Esophagus muscularis mucosa (tissue), 4 donors: ENCODE results near the gene PRMT6. TPM values are rescaled to one million over a fixed set of nuclear protein-coding genes. Genes with fewer than 3 reads are reported as not detected.
A peak's percentile ranks its signal among the peaks of the same experiment; 100 is the strongest.

Experiments used
- DNase-seq: peaks from one replicate; pipeline ENCODE4 v3.0.0-alpha.2; 2017; ENCODE audit errors: extremely low spot score
- H3K27ac ChIP-seq, 4 donors: fragments of 200-600 bp; sonication (generic); replicated peaks in 1 of 4; 1 replicate in 3 of 4; 2 replicates in 1 of 4; pipeline ENCODE4 v1.5.1; 2016 to 2019; ENCODE audit warnings: mild to moderate bottlenecking in 1 of 4
- H3K27me3 ChIP-seq, 4 donors: fragments of 200-600 bp; sonication (generic); one replicate each; pipeline versions ENCODE4 v1.5.1 to v1.6.0; 2016 to 2019
- H3K36me3 ChIP-seq, 4 donors: fragments of 200-600 bp; sonication (generic); one replicate each; pipeline ENCODE4 v1.5.1; 2016 to 2019
- H3K4me1 ChIP-seq, 4 donors: fragments of 200-600 bp; sonication (generic); one replicate each; pipeline ENCODE4 v1.5.1; 2016 to 2019
- H3K4me3 ChIP-seq, 4 donors: fragments of 200-600 bp; sonication (generic); 1 replicate in 2 of 4; 2 replicates in 2 of 4; pipeline ENCODE4 v1.5.1; 2016 to 2019; ENCODE audit warnings: mild to moderate bottlenecking in 4 of 4, moderate library complexity in 1 of 4
- H3K9me3 ChIP-seq, 4 donors: fragments of 200-600 bp; sonication (generic); 1 replicate in 3 of 4; 2 replicates in 1 of 4; pipeline ENCODE4 v1.5.1; 2016 to 2019
- EP300 ChIP-seq: sonication (generic); formaldehyde crosslinking; IDR thresholded peaks from one replicate; pipeline ENCODE4 v1.6.1; 2017; ENCODE audit warnings: antibody characterized with exemption
- POLR2A ChIP-seq: fragments of 450-650 bp; IDR thresholded peaks from one replicate; pipeline ENCODE4 v1.6.1; 2017; ENCODE audit warnings: antibody characterized with exemption, moderate library complexity, mild to moderate bottlenecking, low read depth
- POLR2AphosphoS5 ChIP-seq, 2 donors: sonication (generic); formaldehyde crosslinking; IDR thresholded peaks; one replicate each; pipeline ENCODE4 v1.6.1; 2017; ENCODE audit warnings: antibody characterized with exemption in 2 of 2
- WGBS: methylation state at CpG from one replicate; pipeline ENCODE4 v1.1.5; 2018; 5-methylcytosine and 5-hydroxymethylcytosine counted together
- intact Hi-C: fragments of 100-400 bp; cut with DNase I; formaldehyde crosslinking; loops from one replicate; pipeline ENCODE4 v1.15.1; 2023
- total RNA-seq, 4 donors: library from RNA; depleted of rRNA; stranded (reverse); fragments of >200 nt; gene quantifications; one replicate each; pipeline versions ENCODE4 v1.1.0 to v1.2.1, GENCODE V29; 2016
- TF ChIP-seq, protein P1 (sequence below), 3 experiments: fragments of 200-600 bp in 2 of 3; fragments of 450-650 bp in 1 of 3; sonication (generic) in 2 of 3; IDR thresholded peaks; one replicate each; pipeline ENCODE4 v1.5.1; 2017 to 2019; ENCODE audit warnings: antibody characterized with exemption in 3 of 3, mild to moderate bottlenecking in 2 of 3, moderate library complexity in 1 of 3

The PRMT6 gene
- 10 to 100 TPM in 3 of 4 donors, 1 to 10 TPM in 1; 6.2 to 13.6 (median 10.5) TPM for total RNA-seq

DNA sequence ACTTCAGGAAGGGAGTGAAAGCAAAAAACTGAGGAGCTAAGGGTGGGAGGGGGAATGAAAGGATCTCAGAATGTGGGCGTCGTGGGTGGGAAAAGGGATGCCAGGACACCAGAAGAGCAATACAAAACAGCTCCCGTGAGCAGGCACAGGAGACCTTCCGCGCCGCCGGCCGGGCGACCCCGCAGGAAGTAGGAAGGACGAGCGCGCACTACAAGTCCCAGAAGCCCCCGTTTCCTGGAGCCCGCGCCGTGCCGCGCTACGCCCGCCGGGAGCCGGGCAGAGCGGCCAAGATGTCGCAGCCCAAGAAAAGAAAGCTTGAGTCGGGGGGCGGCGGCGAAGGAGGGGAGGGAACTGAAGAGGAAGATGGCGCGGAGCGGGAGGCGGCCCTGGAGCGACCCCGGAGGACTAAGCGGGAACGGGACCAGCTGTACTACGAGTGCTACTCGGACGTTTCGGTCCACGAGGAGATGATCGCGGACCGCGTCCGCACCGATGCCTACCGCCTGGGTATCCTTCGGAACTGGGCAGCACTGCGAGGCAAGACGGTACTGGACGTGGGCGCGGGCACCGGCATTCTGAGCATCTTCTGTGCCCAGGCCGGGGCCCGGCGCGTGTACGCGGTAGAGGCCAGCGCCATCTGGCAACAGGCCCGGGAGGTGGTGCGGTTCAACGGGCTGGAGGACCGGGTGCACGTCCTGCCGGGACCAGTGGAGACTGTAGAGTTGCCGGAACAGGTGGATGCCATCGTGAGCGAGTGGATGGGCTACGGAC is at the start of gene PRMT6:
Gene PRMT6, plus strand, starts transcription at position 249 of the 771 bp plus-strand sequence. Its CDS starts 42 bp downstream, at position 291.
- intact Hi-C loops, result no loop called here
- no peaks in the 10 kb centered on the region for H3K27me3 ChIP-seq
- peak within 1 kb of the TSS; percentile 90 to 94 (median 90) for H3K27ac ChIP-seq
- no peaks in the 10 kb centered on the region for H3K9me3 ChIP-seq
- 0% methylated on average over 33 of the region's 73 CpGs for WGBS
- H3K4me3 ChIP-seq, result peak within 1 kb of the TSS; percentile 92 to 98 (median 95)
- TF ChIP-seq POLR2AphosphoS5 (IDR thresholded peaks at IDR 0.05) (peak; percentile 78 to 83), POLR2A (no peak)
- peaks cover 0 to 17% (median 3%) of the 10 kb centered on the region in 4 donors for H3K36me3 ChIP-seq
- H3K4me1 ChIP-seq, result peaks cover 12 to 21% (median 18%) of the 10 kb centered on the region in 4 donors
- DNase-seq, result peak; percentile 95

DNA sequence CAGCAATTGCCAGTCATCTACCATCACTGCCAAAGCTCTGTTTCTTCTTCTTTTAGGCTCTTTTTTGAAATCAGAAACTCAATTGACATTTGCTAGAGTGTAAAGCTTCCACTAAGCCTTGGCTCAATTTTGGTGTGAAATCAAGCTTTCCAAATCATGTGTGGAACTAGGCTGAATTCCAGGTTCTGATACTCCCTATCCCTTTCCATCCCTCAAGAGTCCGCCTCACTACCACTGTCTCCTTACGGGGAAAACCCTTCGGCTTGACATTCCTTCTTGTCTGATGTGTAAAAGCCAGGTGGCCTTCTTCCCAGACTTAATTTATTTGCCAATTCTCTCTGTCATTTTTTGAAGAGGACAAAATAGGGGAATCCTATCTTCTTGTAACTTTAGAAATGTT is 47.2 kb upstream of the PRMT6 start:
- no peaks in the 10 kb centered on the region for H3K36me3 ChIP-seq
- H3K27me3 ChIP-seq, result no peaks in the 10 kb centered on the region
- intact Hi-C loops, result no loop called here
- H3K27ac ChIP-seq, result no peak overlapping the region
- H3K9me3 ChIP-seq, result no peaks in the 10 kb centered on the region
- TF ChIP-seq EP300, result no peak
- TF ChIP-seq, protein P1, sequence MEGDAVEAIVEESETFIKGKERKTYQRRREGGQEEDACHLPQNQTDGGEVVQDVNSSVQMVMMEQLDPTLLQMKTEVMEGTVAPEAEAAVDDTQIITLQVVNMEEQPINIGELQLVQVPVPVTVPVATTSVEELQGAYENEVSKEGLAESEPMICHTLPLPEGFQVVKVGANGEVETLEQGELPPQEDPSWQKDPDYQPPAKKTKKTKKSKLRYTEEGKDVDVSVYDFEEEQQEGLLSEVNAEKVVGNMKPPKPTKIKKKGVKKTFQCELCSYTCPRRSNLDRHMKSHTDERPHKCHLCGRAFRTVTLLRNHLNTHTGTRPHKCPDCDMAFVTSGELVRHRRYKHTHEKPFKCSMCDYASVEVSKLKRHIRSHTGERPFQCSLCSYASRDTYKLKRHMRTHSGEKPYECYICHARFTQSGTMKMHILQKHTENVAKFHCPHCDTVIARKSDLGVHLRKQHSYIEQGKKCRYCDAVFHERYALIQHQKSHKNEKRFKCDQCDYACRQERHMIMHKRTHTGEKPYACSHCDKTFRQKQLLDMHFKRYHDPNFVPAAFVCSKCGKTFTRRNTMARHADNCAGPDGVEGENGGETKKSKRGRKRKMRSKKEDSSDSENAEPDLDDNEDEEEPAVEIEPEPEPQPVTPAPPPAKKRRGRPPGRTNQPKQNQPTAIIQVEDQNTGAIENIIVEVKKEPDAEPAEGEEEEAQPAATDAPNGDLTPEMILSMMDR (IDR thresholded peaks at IDR 0.05), result no peak
- TF ChIP-seq POLR2AphosphoS5 (IDR thresholded peaks at IDR 0.05), result no peak
- no peak for TF ChIP-seq POLR2A
- DNase-seq, result no peak
- WGBS, result 62% methylated on average over 3 of the region's 3 CpGs
- no peaks in the 10 kb centered on the region for H3K4me1 ChIP-seq
- no peak overlapping the region for H3K4me3 ChIP-seq

DNA sequence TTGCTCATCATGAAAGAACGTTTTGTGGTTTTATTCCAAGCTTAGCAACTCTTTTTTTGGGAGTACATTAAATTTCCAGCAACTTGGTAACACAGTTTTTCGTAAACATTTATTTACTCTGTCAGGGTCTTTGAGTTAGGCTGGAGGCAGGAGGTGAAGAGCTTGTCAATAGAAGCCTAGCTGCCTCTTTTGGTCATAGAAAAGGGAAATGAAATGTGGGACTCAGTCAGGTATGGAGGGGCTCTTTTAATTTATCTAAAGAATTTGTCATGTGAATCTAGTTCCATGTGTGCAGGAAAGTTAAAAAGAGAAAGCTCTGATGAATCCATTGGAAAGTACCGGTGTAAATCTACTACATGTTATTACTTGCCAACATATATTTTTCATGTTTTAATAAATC is 45.9 kb upstream of the PRMT6 start:
- Histone ChIP-seq H3K27ac (no peak overlapping the region), H3K36me3 (no peaks in the 10 kb centered on the region), H3K4me3 (no peak overlapping the region), H3K4me1 (no peaks in the 10 kb centered on the region), H3K9me3 (no peaks in the 10 kb centered on the region), H3K27me3 (no peaks in the 10 kb centered on the region)
- no peak for TF ChIP-seq EP300
- TF ChIP-seq POLR2A, result no peak
- no peak for TF ChIP-seq POLR2AphosphoS5 (IDR thresholded peaks at IDR 0.05)
- TF ChIP-seq, protein P1 (IDR thresholded peaks at IDR 0.05), result no peak
- intact Hi-C loops, result no loop called here
- no peak for DNase-seq
- WGBS, result 77% methylated on average over 3 of the region's 3 CpGs

DNA sequence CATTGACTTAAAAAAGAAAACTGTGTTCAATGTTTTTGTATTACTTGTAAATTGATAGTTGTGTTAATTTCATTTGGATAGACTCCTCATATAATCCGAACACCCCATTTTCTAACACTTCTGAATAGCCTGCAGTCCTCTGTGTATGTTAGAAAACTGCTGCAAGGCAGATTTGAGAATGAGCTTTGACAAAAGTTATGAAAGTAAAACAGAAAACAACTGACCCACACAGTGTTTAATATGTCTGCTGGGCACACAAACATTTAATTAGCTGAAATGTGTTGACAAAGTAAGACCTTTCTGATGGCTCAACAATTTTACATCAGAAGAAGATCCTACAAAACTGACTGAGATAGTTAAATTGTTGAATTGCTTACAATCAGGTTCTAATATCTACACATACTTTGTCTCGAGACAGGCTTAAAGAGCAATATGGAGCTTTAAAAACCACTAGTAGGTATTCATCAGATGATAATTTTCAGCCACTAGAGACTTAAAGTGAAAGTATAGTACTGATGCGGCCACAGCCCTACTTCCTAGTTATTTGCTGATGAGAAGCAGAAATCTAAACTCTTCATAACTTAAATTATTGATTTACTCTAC is 40.0 kb upstream of the PRMT6 start:
- H3K36me3 ChIP-seq, result no peaks in the 10 kb centered on the region
- TF ChIP-seq POLR2A, result no peak
- no peak for TF ChIP-seq EP300
- no peak overlapping the region for H3K4me3 ChIP-seq
- DNase-seq, result no peak
- intact Hi-C loops, result no loop called here
- H3K9me3 ChIP-seq, result no peaks in the 10 kb centered on the region
- H3K27ac ChIP-seq, result no peak overlapping the region
- H3K27me3 ChIP-seq, result no peaks in the 10 kb centered on the region
- 83% methylated on average over 3 of the region's 3 CpGs for WGBS
- H3K4me1 ChIP-seq, result no peaks in the 10 kb centered on the region

DNA sequence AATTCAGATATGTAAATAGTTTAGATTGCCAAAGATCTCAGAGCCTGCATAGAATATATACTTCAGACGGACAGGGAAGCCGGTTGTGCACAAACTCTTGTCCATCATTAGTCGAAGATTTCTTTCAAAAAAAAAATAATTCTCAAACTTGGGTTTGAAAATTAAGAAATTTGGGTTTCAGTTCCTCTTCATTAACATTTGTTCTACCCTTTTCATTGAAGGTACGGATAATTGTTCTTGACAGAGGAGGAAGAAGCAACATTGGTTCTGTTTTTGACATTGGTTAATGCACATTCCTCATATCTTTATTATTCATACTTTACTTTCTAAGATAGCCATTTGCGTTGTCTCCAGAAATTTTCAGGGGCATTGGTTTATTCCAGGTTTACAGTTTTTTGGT is 38.0 kb upstream of the PRMT6 start:
- intact Hi-C loops, result no loop called here
- no peak for TF ChIP-seq POLR2AphosphoS5 (IDR thresholded peaks at IDR 0.05)
- TF ChIP-seq POLR2A, result no peak
- TF ChIP-seq, protein P1 (IDR thresholded peaks at IDR 0.05), result no peak
- no peak for TF ChIP-seq EP300
- Histone ChIP-seq H3K27me3 (no peaks in the 10 kb centered on the region), H3K36me3 (no peaks in the 10 kb centered on the region), H3K4me3 (no peak overlapping the region), H3K4me1 (no peaks in the 10 kb centered on the region), H3K9me3 (no peaks in the 10 kb centered on the region), H3K27ac (no peak overlapping the region)
- no peak for DNase-seq
- 89% methylated on average over 5 of the region's 5 CpGs for WGBS
